NCI-H128 (cell line): ENCODE measurements around the gene FEZ2.
"Not testable (repeated sequence)": the region's sequence is repeated elsewhere in the genome, so short reads cannot be mapped to it uniquely, and the experiment has no call there.

Experiments
- DNase-seq: peaks from one replicate; lab custom pipeline; 2025; ENCODE audit not compliant: unreplicated experiment; lab: John Stamatoyannopoulos, UW

Gene FEZ2

DNA sequence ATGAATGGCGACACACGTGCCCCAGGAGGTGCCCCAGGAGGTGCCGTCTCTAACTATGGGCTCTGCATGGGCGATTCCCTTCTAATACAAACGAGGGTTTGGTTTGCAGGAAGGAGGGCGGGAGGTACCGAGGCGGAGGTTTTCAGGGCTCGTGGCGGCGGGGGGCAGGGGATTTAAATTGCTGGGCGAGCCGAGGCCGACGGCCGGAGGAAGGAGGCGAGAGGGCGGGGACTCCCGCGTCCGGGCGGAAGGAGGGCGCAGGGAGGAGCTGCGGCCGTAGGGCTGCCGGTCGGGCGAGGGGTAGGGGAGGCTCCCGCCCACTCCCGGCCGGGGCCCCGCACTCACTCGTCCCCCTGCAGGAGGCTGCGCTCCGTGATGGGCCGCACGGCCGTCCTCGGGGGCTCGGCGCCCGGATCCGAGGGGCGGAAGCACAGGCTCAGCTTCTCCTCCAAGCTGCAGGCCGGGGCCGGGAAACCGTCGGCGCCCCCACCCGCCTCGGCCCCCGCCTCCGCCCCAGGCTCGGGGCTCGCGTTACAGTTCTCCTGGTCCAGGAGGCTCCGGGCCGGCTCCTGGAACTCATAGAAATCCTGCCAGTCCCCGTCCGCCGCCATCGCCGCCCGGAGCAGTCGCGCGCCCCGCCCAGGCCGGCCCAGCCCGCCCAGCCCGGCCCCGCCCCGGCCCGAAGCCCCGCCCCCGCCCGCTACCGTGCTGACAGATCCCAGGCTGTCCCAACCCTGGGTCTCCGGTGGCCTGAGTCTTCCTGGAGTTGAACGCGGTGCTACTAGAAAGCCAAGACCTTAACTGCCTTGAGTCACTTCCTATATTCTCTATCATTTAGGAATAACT is at the start of gene FEZ2:
FEZ2 (minus strand) TSS at position 637 of the 846 bp plus-strand sequence; CDS start at position 611, 26 bp downstream.
- peak; percentile 7 for DNase-seq

DNA sequence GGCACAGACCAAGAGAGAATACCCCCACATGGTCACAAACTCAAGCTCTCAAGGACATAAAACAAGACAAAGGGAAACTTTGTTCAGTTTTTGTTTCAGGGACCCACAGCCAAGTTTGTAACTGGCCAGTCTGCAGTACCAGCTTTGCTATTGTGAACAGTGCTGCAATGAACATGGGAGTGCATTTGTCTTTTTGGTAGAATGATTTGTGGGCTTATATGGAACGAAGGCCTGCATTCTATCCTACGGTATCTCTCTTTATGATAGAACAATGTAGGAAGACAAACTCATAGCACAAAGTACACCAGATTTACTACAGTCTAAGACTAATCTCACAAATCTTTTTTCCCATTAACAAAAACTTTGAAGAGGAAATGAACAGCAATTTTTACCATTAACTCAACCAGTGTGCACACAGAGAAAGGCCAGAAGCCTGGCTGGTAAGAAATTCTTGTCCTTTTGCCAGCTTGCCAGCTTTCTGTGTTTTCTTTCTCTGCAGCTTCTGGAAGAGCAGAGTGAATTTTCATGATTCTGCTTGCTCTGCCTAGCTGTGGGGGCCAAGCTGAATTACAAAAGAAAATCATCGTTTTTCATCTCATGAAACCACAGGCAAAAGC is 37.1 kb upstream of the FEZ2 start:
- no peak for DNase-seq

DNA sequence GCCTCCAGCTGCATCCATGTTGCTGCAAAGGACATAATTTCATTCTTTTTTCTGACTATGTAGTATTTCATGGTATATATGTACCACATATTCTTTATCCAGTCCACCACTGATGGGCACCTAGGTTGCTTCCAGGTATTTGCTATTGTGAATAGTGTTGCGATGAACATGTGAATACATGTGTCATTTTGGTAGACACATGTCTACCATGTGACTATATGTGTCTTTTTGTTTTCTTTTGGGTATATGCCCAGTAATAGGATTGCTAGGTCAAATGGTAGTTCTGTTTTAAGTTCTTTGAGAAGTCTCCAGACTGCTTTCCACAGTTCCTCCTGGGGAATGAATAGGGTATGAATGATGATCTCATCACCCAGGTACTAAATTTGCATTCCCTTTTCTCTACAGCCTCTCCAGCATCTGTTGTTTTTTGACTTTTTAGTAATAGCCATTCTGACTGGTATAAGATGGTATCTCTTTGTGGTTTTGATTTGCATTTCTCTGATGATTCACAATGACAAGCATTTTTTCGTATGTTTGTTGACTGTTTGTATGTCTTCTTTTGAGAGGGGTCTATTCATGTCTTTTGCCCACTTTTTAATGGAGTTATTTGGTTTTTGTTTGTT is 35.6 kb upstream of the FEZ2 start:
- DNase-seq: no peak

GRCh38 chr2:36626756-36627155 is 28.8 kb upstream of the FEZ2 start:
- no peak for DNase-seq

GRCh38 chr2:36626071-36626470 is 28.1 kb upstream of the FEZ2 start:
- DNase-seq: no peak

GRCh38 chr2:36625304-36625703 is 27.3 kb upstream of the FEZ2 start:
- no peak for DNase-seq

GRCh38 chr2:36620321-36620720 is 22.4 kb upstream of the FEZ2 start:
- DNase-seq: no peak

- DNase-seq: no peak
These were observed 20.4 kb upstream of the FEZ2 start for GRCh38 chr2:36618381-36618780.

DNA sequence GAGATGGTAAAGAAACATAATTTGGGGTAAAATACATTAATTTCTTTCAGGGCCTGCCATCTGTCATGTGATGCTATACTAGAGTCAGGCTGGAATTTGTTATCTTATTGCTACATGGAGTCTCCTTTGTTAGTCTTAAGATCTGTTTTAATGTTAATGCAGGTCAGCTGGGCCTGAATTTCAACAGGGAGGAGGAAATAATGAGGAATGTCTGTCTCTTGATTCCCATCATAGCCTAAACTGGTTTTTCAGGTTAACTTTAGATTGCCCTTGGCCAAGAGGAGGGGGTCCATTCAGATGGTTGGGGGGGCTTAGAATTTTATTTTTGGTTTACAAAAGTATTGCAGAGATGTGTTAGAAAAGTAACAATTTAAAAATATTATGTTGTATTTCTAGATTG is 19.0 kb upstream of the FEZ2 start:
- DNase-seq: no peak

DNA sequence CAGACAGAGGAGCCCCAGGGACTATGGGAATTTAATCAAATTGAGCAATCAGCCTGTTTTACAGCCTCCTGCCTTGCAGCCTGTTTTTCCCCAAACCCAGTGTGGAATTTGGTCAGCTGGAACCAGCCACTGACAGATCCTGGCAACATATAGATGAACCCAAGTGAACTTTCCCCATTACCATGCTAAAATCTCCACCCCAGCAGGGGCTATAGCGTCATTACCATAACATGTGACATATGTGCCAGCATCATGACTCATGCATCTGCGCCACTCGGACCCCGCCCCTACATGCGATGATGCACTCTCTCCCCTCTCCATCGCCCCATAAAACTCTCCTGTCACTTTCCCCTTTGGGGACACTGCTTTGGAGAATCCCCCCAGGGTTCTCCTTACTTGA is 17.3 kb upstream of the FEZ2 start:
- DNase-seq: no peak

DNA sequence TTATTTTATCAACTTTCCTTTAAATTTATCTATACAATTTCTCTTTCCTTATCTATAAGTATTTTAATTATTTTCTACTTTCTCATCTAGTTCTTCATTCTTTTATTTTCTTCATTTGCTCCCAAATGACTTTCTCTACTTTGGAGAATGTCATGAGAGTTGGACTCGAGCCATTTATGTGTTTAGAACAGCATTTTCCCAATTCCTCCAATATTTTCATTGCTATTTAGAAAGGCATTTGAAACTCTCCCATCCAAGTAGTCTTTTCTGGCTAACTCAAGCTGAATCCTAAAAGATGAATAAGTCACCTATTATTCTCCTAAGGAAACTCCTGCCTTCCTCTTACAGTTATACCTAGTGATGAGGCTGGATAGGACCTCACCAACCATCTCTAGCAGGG is 15.8 kb upstream of the FEZ2 start:
- no peak for DNase-seq

- DNase-seq: no peak
These were observed 13.5 kb upstream of the FEZ2 start for GRCh38 chr2:36611316-36611990.

DNA sequence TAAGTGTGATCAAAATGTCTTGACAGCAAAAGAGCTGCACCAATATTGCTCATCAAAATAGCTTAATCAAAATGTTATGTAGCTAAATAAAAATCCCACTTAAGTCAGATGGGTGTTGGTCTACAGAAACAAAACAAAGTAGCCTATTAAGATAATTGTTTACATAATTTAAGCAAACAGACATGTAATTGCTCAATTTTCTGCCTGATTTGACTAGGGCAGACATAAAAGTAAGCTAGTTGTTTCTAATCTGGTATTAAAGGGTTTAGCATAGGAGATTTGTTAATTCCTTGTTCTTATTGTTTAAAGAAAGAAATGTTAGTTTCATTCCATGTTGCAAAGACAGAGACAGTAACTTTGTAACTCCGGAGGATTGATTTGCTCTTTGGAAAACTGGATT is 11.5 kb upstream of the FEZ2 start:
- no peak for DNase-seq

DNA sequence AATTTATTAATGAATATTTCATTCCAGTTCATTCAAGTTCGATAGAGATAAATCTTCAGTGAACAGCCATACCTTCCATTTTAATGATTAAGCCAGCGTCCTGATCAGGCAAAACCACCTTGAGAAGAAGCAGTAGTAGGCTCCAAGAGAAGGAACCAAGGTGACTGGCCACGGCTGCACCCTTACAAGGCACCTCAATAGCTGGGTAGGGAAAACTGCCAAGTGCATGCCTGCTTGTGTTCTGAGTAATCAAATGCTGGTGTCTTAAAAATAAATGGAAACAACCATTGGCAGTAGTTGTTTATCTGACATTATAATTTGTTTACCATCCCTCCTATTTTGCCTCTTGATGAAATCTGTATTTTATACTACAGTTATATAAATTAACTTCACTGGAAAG is 10.0 kb upstream of the FEZ2 start:
- DNase-seq: no peak

GRCh38 chr2:36606925-36607324 is 9.0 kb upstream of the FEZ2 start:
- no peak for DNase-seq

- DNase-seq: no peak
These were observed 7.3 kb upstream of the FEZ2 start for GRCh38 chr2:36605273-36605672.

DNA sequence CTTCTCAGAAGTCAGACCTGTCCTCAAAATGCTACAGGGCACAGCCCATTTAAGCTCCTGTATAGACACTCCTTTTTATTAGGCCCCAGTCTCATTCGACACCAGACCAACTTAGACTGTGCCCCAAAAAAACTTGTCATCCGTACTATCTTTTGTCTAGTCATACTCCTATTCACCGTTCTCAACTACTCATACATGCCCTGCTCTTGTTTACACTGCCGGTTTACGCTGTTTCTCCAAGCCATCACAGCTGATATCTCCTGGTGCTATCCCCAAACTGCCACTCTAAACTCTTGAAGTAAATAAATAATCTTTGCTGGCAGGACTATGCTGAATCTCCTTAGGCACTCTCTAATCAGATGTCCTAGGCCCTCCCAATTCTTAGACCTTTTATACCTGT is 5.7 kb upstream of the FEZ2 start:
- DNase-seq: not testable (repeated sequence)

GRCh38 chr2:36597003-36597531 is 901 bp downstream of the FEZ2 start:
- no peak for DNase-seq

DNA sequence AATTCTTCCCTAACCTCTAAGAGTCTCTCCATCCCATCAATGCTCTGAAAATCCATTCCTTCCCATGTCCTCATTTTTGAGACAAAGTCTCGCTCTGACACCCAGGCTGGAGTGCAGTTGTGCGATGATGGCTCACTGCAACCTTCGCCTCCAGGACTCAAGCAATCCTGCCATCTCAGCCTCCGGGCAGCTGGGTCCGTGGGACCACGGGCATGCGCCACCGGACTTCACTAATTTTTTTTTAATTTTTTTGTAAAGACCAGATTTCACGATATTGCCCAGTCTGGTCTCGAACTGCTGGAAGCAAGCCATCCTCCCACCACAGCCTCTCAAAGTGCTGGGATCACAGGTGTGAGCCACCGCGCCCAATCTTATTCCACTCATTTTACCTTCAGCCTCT is 1.6 kb downstream of the FEZ2 start:
- no peak for DNase-seq

DNA sequence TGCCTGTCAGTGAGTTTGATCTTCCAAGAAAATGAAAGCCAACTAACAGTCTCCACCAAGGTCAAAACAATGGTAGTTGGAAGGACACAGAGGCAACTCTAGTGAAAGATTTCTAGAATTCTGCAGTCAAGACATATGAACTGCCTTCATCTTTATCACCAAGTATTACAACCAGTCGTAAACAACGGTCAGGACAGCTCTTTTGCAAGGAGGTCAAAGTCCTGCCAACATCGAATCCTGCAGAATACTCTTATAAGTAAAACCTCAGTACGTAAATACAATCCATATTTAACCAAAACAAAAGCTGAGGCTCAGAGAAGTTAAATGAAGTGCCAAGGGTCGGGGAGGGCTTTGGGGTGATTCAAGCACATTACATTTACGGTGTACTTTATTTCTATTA is 3.1 kb downstream of the FEZ2 start:
- DNase-seq: no peak

GRCh38 chr2:36589230-36589630 is 8.7 kb downstream of the FEZ2 start:
- DNase-seq: no peak
